GM18861 (cell line): ENCODE results near the gene PTPRC.

Experiments
- ATAC-seq: cut with Tn5 transposase; IDR thresholded peaks from one replicate; pipeline ENCODE4 v1.9.1; 2021; ENCODE audit not compliant: unreplicated experiment

The PTPRC gene

DNA sequence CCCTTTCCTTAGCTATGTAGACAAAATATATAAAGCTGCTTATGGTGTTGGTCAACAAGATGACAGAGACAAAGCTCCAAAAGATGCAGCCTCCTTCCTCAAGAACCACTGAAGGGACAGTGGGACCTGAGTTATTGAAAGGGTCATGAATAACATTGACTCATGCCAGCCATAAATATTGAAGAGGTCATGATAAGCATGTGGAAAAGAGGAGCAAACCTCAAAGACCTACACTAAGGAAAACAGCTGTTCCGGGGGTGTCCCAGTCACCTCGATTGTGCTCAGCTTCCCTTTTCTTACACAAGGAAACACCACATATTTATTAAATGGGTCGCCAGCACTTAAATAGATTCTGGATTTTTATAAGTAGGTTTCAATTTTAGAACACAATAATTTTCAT, 112.9 kb downstream of the PTPRC start:
- no peak for ATAC-seq

DNA sequence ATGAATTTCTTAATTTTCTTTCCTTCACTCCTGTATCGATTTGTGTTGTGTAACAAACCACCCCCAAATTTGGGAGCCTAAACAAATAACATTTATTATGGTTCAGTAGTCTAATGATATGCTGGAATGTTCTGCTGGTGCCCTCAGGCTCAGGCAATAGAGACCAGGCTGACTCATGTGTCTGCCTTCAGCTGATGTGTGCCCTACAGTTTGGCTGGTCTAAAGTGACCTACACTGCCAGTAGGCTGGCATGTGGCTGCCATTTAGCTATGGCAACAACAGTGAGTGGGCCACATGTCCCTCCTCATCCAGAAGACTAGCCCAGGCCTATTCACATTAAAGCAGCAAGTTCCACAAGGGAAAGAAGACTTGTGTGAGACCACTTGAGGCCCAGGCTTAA, 115.8 kb downstream of the PTPRC start:
- ATAC-seq, result no peak

DNA sequence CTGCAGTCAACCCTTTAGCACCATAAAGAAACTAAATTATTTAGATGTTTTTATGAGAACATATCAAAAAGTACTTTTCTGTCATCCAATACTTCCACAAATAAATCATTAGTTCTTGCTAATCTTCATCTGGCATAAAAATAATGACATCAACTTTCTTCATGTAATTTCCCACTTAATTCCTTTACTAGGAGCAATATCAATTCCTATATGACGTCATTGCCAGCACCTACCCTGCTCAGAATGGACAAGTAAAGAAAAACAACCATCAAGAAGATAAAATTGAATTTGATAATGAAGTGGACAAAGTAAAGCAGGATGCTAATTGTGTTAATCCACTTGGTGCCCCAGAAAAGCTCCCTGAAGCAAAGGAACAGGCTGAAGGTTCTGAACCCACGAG, 116.9 kb downstream of the PTPRC start:
- ATAC-seq, result no peak

DNA sequence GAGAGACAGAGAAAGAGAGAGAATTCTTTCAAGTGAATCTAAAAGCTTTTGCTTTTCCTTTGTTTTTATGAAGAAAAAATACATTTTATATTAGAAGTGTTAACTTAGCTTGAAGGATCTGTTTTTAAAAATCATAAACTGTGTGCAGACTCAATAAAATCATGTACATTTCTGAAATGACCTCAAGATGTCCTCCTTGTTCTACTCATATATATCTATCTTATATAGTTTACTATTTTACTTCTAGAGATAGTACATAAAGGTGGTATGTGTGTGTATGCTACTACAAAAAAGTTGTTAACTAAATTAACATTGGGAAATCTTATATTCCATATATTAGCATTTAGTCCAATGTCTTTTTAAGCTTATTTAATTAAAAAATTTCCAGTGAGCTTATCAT, 117.6 kb downstream of the PTPRC start:
- no peak for ATAC-seq

DNA sequence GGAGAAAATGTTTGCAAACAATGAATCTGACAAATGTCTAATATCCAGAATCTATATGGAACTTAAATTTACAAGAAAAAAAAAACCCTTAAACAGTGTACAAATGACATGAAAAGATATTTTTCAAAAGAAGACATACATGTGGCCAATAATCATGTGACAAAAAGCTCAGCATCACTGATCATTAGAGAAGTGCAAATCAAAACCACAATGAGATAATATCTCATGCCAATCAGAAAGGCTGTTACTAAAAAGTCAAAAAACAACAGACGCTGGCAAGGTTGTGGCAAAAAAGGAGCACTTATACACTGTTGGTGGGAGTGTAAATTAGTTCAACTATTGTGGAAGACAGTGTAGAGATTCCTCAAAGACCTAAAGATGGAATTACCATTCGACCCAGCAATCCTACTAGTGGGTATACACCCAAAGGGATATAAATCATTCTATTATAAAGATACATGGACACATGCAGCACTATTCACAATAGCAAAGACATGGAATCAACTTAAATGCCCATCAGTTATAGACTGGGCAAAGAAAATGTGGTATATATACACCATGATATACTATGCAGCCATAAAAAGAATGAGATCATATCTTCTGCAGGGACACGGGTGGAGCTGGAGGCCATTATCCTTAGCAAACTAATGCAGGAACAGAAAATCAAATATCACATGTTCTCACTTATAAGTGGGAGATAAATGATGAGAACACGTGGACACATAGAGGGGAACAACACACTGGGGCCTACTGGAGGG, 123.2 kb downstream of the PTPRC start:
- ATAC-seq, result no peak

DNA sequence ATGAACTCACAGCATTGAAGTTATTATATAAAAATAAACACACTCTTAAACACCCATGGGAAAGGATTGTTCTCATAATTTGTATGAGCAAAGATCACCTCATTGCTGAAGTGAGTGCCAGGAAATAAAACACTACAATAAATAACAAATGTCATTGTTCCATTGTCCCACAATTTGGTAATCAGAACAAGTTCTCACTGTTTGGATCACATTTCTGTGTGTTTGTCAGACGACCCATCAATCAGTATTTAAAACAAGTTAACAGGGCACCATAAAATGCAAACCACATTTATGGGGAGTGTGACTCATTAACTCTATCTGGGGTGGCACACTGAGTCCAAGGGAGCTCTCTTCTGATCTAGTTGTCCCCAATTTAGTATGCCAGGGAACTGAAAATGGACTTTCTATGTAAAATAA, 124.5 kb downstream of the PTPRC start:
- no peak for ATAC-seq

DNA sequence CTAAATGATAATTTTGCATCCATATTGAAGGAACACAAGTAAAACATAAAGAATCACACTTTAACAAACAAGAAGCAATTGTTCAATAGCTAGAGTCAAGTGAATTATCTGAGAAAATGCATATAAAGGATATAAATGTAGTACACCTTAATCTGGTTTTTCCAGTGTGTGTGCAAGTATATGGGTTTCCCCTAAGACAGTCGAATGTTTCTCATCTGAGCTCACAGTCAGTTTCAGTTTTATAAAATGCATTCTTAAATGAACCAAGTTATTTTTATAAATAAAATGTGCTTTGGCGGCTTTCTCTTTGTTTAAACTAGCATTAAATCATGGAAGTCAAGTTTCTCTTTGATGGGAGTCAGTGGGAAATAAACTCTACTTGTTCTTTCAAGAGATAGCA, 125.9 kb downstream of the PTPRC start:
- ATAC-seq, result no peak

DNA sequence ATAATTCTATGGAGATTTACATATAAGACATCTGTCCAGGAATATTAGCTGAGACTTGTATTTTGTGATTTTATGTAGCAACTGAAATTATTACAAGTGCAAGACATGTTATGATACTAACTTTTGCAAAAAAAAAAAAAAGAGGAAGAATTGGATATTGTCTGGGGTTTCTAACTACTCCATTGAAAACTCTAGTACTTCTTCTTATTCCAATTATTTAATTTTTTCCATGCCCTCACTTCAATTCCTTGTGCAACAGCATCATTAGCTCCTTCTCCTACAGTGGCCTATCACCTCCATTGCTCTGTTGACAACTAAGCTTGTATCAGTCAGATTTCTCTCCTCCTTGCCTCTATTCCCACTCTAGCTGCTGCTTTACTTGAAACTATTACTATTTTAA, 126.6 kb downstream of the PTPRC start:
- ATAC-seq, result no peak

DNA sequence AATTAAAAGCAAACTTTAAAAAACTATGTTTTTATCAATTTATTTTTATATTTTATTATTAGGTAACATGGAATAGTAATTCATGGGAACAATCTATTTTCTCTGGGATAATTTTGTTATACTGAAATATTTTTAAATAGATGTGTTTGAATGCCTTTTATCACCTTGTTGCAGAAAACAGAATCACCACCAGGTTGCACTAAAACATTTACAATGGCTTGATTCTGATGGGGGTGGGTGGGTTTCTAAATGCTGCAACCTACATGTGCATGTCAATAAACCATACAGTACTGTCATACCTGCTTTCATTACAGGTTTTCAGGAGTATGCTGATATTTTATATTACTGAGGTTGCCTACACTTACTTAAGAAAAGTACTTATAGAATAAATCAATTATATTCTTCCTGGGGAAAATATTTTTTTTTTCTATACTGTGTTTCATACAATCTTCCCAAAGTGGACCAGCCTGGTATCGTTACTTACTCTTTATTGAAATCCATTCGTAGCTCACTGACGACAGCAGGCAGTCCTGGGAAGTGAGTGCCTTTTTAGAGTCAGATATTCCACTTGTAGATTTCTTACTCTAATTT, 132.8 kb downstream of the PTPRC start:
- ATAC-seq, result no peak

DNA sequence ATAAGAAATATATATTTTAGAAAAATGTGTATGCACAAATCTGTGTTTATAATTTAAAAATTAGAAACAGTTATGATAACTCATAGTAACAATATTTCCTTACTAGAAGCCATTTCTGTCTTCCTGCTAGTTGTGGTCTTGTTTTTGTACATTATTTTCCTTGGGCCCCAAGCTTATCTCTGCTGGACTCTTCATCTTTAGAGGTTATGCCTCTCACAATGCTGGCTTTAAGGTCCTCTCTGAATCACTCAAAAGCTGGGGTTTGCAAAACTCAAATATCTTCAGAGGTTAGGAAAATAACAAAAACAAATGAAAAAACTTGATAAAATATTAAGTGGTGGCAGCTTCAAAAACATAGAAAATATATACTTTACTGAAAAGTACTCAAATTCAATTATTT, 133.8 kb downstream of the PTPRC start:
- ATAC-seq, result no peak

DNA sequence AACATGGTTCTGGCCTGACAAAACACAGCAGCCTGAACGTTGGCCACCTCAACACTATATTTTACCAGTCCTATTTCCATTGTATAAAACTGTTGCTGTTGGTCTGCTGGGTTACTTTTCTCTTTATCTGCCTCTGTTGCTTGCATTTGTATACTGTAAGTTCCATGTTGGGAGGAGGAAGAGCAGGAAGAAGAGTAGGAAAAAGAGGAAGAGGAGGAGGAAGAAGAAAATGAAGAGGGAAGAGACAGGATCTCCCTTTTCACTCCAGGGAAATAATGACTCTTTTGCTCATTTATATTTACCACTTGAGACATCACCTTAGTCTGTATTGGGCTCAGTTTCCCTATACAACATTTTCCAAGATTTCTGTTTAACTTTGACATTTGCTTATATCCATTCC, 134.2 kb downstream of the PTPRC start:
- ATAC-seq, result no peak

DNA sequence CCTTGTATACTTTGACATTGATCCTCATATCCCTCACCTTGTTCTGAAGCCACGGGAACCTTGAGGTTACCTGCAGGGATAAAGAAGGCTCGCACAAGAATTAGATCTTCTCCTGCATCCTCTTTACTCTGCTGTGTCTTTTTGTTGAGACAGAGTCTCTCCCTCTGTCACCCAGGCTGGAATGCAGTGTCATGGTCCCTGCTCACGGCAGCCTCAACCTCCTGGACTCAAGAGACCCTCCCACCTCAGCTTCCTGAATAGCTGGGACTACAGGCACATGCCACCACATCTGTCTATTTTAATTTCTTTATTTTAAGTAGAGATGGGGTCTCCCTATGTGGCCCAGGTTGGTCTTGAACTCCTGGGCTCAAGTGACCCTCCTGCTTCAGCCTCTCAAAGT, 134.7 kb downstream of the PTPRC start:
- no peak for ATAC-seq

DNA sequence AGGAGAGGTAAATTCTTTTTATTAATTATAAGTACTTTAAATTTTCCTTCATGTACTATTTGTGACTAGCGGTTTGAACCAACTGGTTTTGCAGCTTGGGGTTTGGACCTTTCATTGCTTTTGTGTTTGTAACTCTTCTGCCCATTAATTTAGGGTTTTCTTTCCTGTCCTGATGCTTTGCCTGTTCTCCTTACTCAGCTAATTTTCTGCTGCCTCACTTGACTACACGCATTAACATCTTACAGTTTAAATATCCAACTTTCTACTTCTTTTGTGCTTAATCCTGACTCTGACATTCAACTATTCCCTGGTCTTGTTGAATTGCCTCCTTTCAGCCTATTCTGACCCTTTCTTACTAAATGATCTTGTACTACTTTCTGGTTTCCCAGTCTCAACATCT, 135.6 kb downstream of the PTPRC start:
- no peak for ATAC-seq

DNA sequence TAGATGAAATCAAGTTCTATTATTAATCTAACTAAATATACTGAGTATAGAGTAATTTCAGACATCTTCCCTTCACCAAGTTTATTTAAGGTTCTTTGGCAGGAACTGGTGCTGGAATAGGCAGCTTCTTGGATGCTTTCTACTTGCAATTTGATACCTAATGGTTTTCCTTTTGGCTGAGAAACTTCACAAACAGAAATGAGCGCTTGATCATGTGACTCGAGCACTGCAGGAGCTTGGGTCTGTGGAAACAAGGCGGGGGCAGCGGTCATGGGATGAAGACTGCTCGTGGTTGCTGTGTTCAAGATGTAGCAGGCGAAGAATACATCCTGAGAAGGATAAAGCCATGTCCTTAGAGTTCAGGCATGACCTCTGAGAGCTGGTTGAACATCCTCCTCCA, 136.8 kb downstream of the PTPRC start:
- ATAC-seq, result no peak

DNA sequence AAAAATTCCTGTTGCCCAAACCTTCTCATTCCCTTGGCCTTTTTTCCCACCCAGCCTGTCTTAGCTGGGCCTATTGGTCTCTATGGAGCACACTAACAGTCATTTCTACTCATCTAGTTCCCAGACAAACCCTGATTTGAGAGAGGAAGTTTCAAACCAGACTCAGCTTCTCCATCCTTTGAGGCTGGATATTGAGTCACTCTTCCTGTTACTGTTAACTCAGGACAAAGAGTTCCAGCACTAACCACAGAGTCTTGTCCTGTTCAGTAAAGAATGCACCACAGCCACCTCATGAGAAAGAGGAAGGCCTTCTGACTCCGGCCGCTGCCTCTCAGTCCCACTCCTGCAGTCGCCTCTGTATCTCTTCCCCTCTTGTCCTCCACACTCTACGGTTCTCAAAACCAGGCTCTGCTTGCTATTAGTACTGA, 137.8 kb downstream of the PTPRC start:
- no peak for ATAC-seq

DNA sequence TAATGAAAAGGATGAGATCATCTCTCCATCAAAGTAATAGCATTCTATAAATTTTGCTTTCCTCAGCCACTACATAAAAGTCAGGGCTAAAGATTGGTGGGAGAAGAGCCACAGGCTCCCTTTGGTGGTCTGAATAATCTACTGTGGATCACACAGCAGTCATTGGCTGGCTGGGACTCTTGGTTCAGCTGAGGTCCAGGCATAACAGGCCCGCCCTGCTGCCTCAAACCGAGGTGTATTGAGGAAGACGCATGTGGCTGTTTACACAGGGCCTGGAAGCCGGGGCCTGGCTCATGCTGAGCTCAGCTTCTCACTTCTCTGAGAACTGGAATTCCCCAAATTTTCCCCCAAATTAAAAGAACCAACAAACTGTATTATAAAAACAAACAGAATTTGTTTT, 139.2 kb downstream of the PTPRC start:
- no peak for ATAC-seq

DNA sequence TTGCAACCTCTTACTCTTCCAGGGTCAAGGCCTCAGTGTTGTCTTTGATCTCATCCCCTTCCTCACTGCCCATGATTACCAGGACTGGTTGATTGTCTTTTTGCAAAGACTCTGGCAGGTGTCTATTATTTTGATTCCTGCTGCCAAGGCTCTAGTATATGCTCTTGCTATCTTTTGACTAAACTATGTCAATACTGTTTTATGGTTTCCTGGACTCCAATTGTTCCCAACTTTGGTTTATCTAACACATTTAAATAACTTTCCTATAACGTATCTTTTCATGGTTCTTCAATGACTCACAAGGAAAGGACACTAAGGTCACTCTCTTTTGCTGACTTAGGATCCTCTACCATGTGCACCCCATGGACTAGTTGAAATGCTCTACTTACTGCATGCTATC, 141.5 kb downstream of the PTPRC start:
- ATAC-seq, result no peak

DNA sequence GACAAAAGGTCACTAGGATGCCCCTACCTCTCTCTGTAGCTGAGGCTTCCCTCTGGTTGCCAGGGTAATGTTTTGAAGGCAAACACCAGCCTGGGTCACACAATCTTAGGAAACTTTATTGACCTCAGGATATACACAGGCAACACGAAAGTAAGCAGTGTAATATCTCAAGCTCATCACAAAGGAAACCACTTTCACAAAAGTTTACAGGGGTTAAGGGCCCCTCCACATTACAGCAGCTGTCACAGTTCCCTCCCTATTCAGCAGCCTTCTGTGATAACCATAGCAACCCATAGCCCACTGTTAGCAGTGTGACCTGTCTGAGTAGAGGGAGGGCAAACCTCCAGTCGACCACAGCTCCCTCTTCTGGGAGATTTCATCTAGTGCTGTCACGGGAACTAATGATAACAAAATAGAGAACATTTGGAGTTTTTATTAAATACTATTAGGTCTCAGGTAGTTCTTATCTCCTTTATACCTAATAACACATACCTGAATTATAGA, 149.8 kb downstream of the PTPRC start:
- ATAC-seq, result peak; percentile 84

DNA sequence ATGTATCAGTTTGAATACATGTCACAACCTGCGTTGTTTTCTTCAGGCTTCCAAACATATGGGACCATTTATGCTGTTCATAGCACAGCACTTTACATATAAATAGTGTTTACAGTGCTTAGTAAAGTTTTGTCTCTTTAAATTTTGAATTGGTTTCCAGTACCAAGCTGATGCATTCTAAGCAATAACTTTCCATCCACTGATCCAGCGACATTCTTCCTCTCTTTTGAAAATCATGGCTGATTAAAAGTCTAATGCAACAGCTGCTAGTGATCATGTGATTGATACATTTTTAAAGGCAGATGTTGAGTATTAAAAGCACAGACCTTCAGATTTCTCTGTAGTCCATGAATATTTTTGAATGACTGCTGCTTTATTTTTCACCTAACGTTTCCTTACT, 154.9 kb downstream of the PTPRC start:
- no peak for ATAC-seq

DNA sequence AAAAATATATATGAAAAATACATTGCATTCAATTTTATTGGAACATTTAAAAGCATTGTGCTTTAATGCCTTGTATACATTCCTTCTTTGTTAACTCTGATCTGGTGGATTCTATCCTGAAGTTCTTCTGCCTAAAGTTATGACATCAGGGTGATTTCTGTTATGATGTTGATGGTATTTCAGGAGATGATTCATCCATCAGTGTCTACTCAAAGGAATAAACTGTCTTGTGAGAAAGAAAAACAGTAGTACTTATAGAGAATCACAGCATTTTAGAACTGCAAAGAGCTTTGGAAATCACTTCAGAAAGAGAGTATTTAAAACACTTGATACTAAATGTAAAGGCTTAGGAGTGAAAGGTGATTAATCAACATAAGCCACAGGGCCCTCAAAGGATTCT, 155.7 kb downstream of the PTPRC start:
- ATAC-seq, result no peak

DNA sequence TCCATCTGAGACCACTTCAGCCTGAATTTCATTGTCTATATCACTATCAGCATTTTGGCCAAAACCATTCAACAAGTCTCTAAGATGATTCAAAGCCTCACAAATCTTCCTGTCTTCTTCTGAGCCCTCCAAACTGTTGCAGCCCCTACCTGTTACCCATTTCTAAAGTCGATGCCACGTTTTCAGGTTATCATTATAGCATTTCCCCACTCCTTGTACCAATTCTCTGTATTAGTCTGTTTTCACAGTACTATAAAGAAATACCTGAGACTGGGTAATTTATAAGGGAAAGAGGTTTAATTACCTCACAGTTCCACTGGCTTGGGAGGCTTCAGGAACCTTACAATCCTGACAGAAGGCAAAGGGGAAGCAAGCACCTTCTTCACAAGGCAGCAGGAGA, 158.8 kb downstream of the PTPRC start:
- no peak for ATAC-seq

DNA sequence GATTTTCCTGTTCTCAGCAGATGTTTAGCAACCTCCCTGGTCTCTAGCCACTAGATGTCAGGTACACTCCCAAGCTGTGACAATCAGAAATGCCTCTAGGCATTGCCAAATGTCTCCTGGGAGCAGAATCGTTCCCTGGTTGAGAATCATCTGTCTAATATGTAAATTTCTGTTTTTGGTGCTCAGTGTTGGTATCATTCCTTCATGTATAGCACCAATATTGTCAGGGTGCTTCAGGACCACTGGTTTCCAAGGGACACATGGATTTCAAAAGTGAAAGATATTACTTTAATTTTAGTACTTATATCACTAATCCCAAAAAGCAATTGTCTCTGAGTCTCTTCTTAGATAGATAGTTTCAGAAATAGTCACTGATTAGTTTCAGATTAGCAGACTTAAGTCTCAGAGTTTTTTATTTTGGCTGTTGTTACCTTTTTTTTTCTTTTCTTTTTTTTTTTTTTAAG, 160.1 kb downstream of the PTPRC start:
- ATAC-seq, result peak; percentile 82
